Measurements from ENCODE around the gene ATP6V1E1.

Gene ATP6V1E1

GRCh38 chr22:17578136-17578754 is 50.3 kb downstream of the ATP6V1E1 start:
- CTCF ChIA-PET = interaction anchor here (1.0 to 1.4 kb wide), 3 partner anchors 9 to 406 kb away, joined by 3 to 4 read pairs (median 4); no protein-coding TSS in a partner anchor
- POLR2A ChIA-PET = interaction anchor here (0.6 to 1.7 kb wide), 2 partner anchors 16 to 28 kb away, joined by 3 to 5 read pairs; no protein-coding TSS in a partner anchor
- Histone ChIP-seq H3K4me3 (ENCODE audit: low read depth, low read length) (no peak overlapping the region), H3K9me3 (ENCODE audit: control insufficient read depth, insufficient read depth, low read depth, low read length) (no peaks in the 10 kb centered on the region), H3K4me1 (ENCODE audit: control insufficient read depth, insufficient read depth, low read length) (no peaks in the 10 kb centered on the region), H3K27ac (ENCODE audit: extremely low read depth, low read depth, low read length) (no peak overlapping the region), H3K36me3 (ENCODE audit: control insufficient read depth in 2 of 2, insufficient read depth in 1 of 2, low read length in 2 of 2) (no peaks in the 10 kb centered on the region)
- TF ChIP-seq ZNF473 (tag by site-specific recombination; IDR thresholded peaks at IDR 0.05) (no peak), ZNF677 (tag by site-specific recombination; IDR thresholded peaks at IDR 0.05) (no peak), ZNF223 (tag by site-specific recombination; IDR thresholded peaks at IDR 0.05) (no peak), PATZ1 (tag by site-specific recombination; IDR thresholded peaks at IDR 0.05) (no peak), OSR2 (tag by site-specific recombination; IDR thresholded peaks at IDR 0.05) (0 out of 2 replicates have a peak, but pooled peaks have one; percentile 9)

GRCh38 chr22:17576470-17576869 is 52.1 kb downstream of the ATP6V1E1 start:
- CTCF ChIA-PET = interaction anchor here (1.1 to 1.2 kb wide), 2 partner anchors 18 to 500 kb away, joined by 3 to 4 read pairs; no protein-coding TSS in a partner anchor
- no peaks in the 10 kb centered on the region for H3K9me3 ChIP-seq (ENCODE audit: control insufficient read depth, insufficient read depth, low read depth, low read length)
- H3K4me1 ChIP-seq (ENCODE audit: control insufficient read depth, insufficient read depth, low read length) = no peaks in the 10 kb centered on the region
- no peak overlapping the region for H3K4me3 ChIP-seq (ENCODE audit: low read depth, low read length)
- no peaks in the 10 kb centered on the region for H3K36me3 ChIP-seq (ENCODE audit: control insufficient read depth in 2 of 2, insufficient read depth in 1 of 2, low read length in 2 of 2)
- H3K27ac ChIP-seq (ENCODE audit: extremely low read depth, low read depth, low read length) = no peak overlapping the region
- TF ChIP-seq ZFHX2 (tag by site-specific recombination; conservative IDR thresholded peaks at IDR 0.05) (peak; percentile 37; the same call in 1 of the 2 replicates), SALL2 (tag by site-specific recombination; IDR thresholded peaks at IDR 0.05; ENCODE audit: borderline replicate concordance) (no peak), GLIS1 (tag by site-specific recombination; IDR thresholded peaks at IDR 0.05) (0 out of 2 replicates have a peak, but pooled peaks have one; percentile 12)
- POLR2A ChIA-PET = no interaction called here

DNA sequence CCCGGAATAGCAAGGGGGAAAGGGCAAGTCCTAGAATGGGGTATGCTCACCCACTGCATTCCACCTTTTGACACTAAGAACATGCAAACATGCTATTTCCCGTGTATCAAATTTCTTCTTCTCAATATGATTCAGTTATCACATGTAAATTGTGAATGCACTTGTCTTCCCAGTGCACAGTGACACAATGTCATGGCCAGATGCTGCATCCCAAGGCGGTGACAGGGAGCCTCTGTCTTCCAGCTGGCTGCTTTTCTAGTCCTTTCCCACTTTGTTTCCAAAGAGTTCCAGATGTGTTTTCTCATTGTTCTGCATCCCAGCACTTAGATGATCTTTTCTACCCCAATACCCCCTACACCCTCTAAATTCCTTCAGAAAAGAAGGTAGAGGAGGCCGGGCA is 52.9 kb downstream of the ATP6V1E1 start:
- Histone ChIP-seq H3K27ac (ENCODE audit: extremely low read depth, low read depth, low read length) (no peak overlapping the region), H3K4me1 (ENCODE audit: control insufficient read depth, insufficient read depth, low read length) (no peaks in the 10 kb centered on the region), H3K36me3 (ENCODE audit: control insufficient read depth in 2 of 2, insufficient read depth in 1 of 2, low read length in 2 of 2) (no peaks in the 10 kb centered on the region), H3K9me3 (ENCODE audit: control insufficient read depth, insufficient read depth, low read depth, low read length) (no peaks in the 10 kb centered on the region), H3K4me3 (ENCODE audit: low read depth, low read length) (no peak overlapping the region)
- CTCF ChIA-PET = interaction anchor here (1.1 to 1.2 kb wide), 2 partner anchors 17 to 501 kb away, joined by 3 to 4 read pairs; no protein-coding TSS in a partner anchor
- POLR2A ChIA-PET = no interaction called here
- TF ChIP-seq SALL2 (tag by site-specific recombination; IDR thresholded peaks at IDR 0.05; ENCODE audit: borderline replicate concordance) = no peak
- no peak for TF ChIP-seq ZBTB21 (tag by site-specific recombination; IDR thresholded peaks at IDR 0.05)
- no peak for TF ChIP-seq ZXDB (tag by site-specific recombination; IDR thresholded peaks at IDR 0.05)
- TF ChIP-seq HIC1 (tag by site-specific recombination; IDR thresholded peaks at IDR 0.05) = no peak
- no peak for TF ChIP-seq ZNF529 (tag by site-specific recombination; IDR thresholded peaks at IDR 0.05; ENCODE audit: insufficient replicate concordance)
- TF ChIP-seq, protein P1, sequence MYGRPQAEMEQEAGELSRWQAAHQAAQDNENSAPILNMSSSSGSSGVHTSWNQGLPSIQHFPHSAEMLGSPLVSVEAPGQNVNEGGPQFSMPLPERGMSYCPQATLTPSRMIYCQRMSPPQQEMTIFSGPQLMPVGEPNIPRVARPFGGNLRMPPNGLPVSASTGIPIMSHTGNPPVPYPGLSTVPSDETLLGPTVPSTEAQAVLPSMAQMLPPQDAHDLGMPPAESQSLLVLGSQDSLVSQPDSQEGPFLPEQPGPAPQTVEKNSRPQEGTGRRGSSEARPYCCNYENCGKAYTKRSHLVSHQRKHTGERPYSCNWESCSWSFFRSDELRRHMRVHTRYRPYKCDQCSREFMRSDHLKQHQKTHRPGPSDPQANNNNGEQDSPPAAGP (tag by site-specific recombination; IDR thresholded peaks at IDR 0.05) = no peak
- no peak for TF ChIP-seq GFI1B (tag by site-specific recombination; IDR thresholded peaks at IDR 0.05)
- no peak for TF ChIP-seq ZNF155 (tag by site-specific recombination; IDR thresholded peaks at IDR 0.05)
- no peak for TF ChIP-seq ZNF510 (tag by site-specific recombination; IDR thresholded peaks at IDR 0.05; ENCODE audit: insufficient replicate concordance)
- no peak for TF ChIP-seq ZNF239 (tag by site-specific recombination; IDR thresholded peaks at IDR 0.05)
- TF ChIP-seq ZNF449 (tag by site-specific recombination; IDR thresholded peaks at IDR 0.05) = no peak
- no peak for TF ChIP-seq ZNF174 (tag by site-specific recombination; IDR thresholded peaks at IDR 0.05)
- TF ChIP-seq ZNF521 (tag by site-specific recombination; IDR thresholded peaks at IDR 0.05) = no peak
